Activated naive CD4-positive, alpha-beta T cell treated with anti-CD3 and anti-CD28 coated beads, Interleukin-2, amount 50 U/mL, for 24 hours (primary cell): Measurements from ENCODE around the gene PPP5C.
A peak's percentile ranks its signal among the peaks of the same experiment; 100 is the strongest.
"Not testable (repeated sequence)": the region's sequence is repeated elsewhere in the genome, so short reads cannot be mapped to it uniquely, and the experiment has no call there.

Source experiments
- H3K27ac Mint-ChIP-seq: one replicate; pipeline ENCODE4 v1.8.0; 2021; ENCODE audit warnings: mild to moderate bottlenecking, mixed read lengths
- H3K27me3 Mint-ChIP-seq: one replicate; pipeline ENCODE4 v1.8.0; 2021; ENCODE audit warnings: mixed read lengths
- H3K36me3 Mint-ChIP-seq: one replicate; pipeline ENCODE4 v1.8.0; 2021; ENCODE audit warnings: mixed read lengths
- H3K4me1 Mint-ChIP-seq: one replicate; pipeline ENCODE4 v1.8.0; 2021; ENCODE audit warnings: mixed read lengths
- H3K4me3 Mint-ChIP-seq: one replicate; pipeline ENCODE4 v1.8.0; 2021; ENCODE audit warnings: mild to moderate bottlenecking, mixed read lengths
- H3K9me3 Mint-ChIP-seq: one replicate; pipeline ENCODE4 v1.8.0; 2021; ENCODE audit warnings: mixed read lengths

PPP5C gene

GRCh38 chr19:46320559-46320958 lies 26.3 kb upstream of the PPP5C start:
- no peaks in the 10 kb centered on the region for H3K9me3 Mint-ChIP-seq
- H3K4me1 Mint-ChIP-seq: no peaks in the 10 kb centered on the region
- H3K27ac Mint-ChIP-seq: no peak overlapping the region
- no peaks in the 10 kb centered on the region for H3K36me3 Mint-ChIP-seq
- H3K4me3 Mint-ChIP-seq: no peak overlapping the region
- no peaks in the 10 kb centered on the region for H3K27me3 Mint-ChIP-seq

- Mint-ChIP-seq H3K9me3 (no peaks in the 10 kb centered on the region), H3K4me3 (no peak overlapping the region), H3K27me3 (no peaks in the 10 kb centered on the region), H3K36me3 (no peaks in the 10 kb centered on the region), H3K4me1 (no peaks in the 10 kb centered on the region), H3K27ac (no peak overlapping the region)
These were observed 25.2 kb upstream of the PPP5C start for GRCh38 chr19:46321653-46322052.

- not testable (repeated sequence) for H3K4me1 Mint-ChIP-seq, H3K27me3 Mint-ChIP-seq, H3K36me3 Mint-ChIP-seq, H3K4me3 Mint-ChIP-seq, H3K27ac Mint-ChIP-seq, H3K9me3 Mint-ChIP-seq
These were observed 23.7 kb upstream of the PPP5C start for GRCh38 chr19:46323227-46323626.

DNA sequence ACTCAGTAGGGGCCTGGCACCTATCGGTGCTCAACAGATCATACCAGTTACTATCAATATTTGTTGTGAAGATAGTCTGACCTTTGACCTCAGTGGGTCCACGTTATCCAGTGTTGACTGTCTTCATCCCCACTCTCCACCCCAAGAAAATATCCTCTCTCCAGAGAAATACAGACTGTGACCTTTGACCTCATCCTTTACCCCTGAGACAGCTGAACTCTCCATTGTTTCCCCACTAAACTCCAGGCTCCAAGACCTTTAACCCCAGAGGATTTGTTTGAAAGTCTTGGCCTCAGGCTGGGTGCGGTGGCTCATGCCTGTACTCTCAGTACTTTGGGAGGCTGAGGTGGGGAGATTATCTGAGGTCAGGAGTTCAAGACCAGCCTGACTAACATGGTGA lies 22.6 kb upstream of the PPP5C start:
- Mint-ChIP-seq H3K9me3 (no peaks in the 10 kb centered on the region), H3K4me3 (no peak overlapping the region), H3K27me3 (no peaks in the 10 kb centered on the region), H3K36me3 (peaks cover 3% of the 10 kb centered on the region), H3K4me1 (no peaks in the 10 kb centered on the region), H3K27ac (no peak overlapping the region)

DNA sequence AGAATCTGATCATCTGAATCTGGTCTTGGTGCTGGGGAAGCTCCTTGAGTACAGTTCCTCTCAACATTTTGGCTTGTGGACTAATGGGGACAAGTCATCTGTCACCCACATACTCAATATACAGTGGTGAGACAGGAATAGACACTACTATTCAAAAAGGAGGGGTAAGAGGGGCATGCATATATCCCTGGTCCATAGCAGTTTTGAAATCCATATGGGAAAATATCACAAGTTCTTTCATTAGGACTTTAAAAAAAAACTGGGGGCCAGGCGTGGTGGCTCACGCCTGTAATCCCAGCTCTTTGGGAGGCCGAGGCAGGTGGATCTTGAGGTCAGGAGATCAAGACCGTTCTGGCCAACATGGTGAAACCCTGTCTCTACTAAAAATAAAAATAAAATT lies 20.3 kb upstream of the PPP5C start:
- H3K27me3 Mint-ChIP-seq: peaks cover 2% of the 10 kb centered on the region
- H3K9me3 Mint-ChIP-seq: no peaks in the 10 kb centered on the region
- H3K27ac Mint-ChIP-seq: no peak overlapping the region
- no peak overlapping the region for H3K4me3 Mint-ChIP-seq
- no peaks in the 10 kb centered on the region for H3K4me1 Mint-ChIP-seq
- H3K36me3 Mint-ChIP-seq: peaks cover 5% of the 10 kb centered on the region

- H3K36me3 Mint-ChIP-seq: peaks cover 5% of the 10 kb centered on the region
- no peaks in the 10 kb centered on the region for H3K9me3 Mint-ChIP-seq
- H3K4me3 Mint-ChIP-seq: no peak overlapping the region
- H3K27me3 Mint-ChIP-seq: peaks cover 2% of the 10 kb centered on the region
- H3K27ac Mint-ChIP-seq: no peak overlapping the region
- no peaks in the 10 kb centered on the region for H3K4me1 Mint-ChIP-seq
These were observed 18.8 kb upstream of the PPP5C start for GRCh38 chr19:46328079-46328478.

GRCh38 chr19:46330319-46330918 lies 16.5 kb upstream of the PPP5C start:
- Mint-ChIP-seq H3K4me3 (no peak overlapping the region), H3K4me1 (no peaks in the 10 kb centered on the region), H3K27ac (peak overlapping the region; percentile 27), H3K36me3 (peaks cover 5% of the 10 kb centered on the region), H3K27me3 (peaks cover 2% of the 10 kb centered on the region), H3K9me3 (no peaks in the 10 kb centered on the region)

DNA sequence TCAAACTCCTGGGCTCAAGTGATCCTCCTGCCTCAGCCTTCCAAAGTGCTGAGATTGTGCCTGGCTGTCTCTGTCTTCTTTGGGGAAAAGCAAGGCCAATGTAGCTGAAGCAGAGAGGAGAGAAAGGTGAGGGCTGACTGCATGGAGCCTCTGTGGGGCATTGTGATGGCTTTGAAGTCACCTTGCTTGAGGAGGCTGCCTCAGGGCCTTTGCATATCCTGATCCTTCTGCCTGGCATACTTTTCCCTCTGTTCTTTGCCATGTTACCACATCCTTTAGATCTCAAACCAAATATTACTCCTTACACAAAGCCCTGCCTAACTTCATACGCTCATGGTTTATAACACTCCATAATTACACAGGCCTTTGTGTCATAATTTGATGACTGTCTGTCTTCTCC lies 9.4 kb upstream of the PPP5C start:
- Mint-ChIP-seq H3K9me3 (no peaks in the 10 kb centered on the region), H3K27me3 (no peaks in the 10 kb centered on the region), H3K4me3 (no peak overlapping the region), H3K36me3 (no peaks in the 10 kb centered on the region), H3K4me1 (no peaks in the 10 kb centered on the region), H3K27ac (no peak overlapping the region)

DNA sequence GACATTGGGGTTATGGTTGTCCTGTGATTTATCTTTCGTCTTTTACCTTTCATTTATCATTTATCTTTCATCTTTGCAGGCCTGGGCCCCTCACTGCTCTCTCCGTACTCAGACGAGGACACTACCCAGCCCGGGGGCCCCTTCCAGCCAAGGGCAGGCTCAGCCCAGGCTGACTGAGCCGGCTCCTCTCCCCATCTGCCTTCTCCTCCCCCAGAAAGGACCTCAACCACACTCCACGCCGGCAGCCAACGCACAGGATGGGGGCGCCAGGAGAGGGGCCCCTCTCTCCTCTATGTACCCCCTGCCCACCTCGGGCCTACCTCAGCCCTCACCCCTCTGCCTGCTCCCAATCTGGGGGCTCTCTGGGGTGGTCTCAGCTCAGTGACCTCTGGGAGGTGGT lies 7.4 kb upstream of the PPP5C start:
- Mint-ChIP-seq H3K4me1 (no peaks in the 10 kb centered on the region), H3K4me3 (no peak overlapping the region), H3K27me3 (no peaks in the 10 kb centered on the region), H3K36me3 (no peaks in the 10 kb centered on the region), H3K27ac (no peak overlapping the region), H3K9me3 (no peaks in the 10 kb centered on the region)

- Mint-ChIP-seq H3K4me3 (no peak overlapping the region), H3K27ac (no peak overlapping the region), H3K9me3 (no peaks in the 10 kb centered on the region), H3K36me3 (no peaks in the 10 kb centered on the region), H3K27me3 (no peaks in the 10 kb centered on the region), H3K4me1 (no peaks in the 10 kb centered on the region)
These were observed 6.7 kb upstream of the PPP5C start for GRCh38 chr19:46340051-46340659.

DNA sequence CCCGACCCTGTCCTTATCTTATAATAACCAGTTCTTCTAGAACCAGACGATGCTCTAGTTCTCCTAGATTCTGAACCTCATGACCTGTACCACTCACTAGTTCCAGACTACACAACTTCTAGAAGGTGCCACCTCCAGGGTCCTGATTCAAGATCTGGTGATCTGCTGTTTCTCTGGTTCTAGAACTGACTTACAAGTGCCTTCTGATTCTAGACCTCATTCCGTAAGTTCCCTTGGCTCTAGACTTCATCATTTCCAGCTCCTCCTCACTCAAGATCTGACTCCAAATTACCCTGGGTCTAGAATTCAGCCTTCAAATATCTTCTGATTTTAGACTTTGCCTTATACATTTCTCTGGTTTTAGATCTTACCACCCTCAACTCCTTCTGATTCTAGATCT lies 5.0 kb upstream of the PPP5C start:
- Mint-ChIP-seq H3K9me3 (no peaks in the 10 kb centered on the region), H3K36me3 (no peaks in the 10 kb centered on the region), H3K4me1 (peaks cover 3% of the 10 kb centered on the region), H3K27me3 (no peaks in the 10 kb centered on the region), H3K4me3 (no peak overlapping the region), H3K27ac (no peak overlapping the region)

DNA sequence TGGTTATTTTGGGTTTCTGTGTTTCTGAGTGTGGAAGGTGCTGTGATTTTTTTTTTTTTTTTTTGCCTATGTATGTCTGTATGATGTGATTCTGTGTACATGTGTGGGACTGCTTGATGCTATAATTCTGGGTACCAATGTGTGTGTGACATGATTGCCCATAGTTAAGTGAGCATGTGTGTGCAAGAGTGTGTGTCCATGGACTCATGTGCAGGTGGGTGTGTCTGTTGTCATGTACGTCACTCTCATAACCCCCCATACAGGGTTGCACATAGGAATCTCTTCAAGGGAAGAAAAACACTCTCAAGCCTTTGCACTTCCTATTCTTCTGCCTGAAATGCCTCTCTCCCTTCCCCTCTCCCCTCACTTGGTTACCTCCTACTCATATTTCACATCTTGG lies 2.5 kb upstream of the PPP5C start:
- Mint-ChIP-seq H3K4me3 (no peak overlapping the region), H3K36me3 (no peaks in the 10 kb centered on the region), H3K27me3 (no peaks in the 10 kb centered on the region), H3K4me1 (peaks cover 27% of the 10 kb centered on the region), H3K27ac (no peak overlapping the region), H3K9me3 (no peaks in the 10 kb centered on the region)

GRCh38 chr19:46345157-46345556 lies 1.7 kb upstream of the PPP5C start:
- Mint-ChIP-seq H3K36me3 (peaks cover 2% of the 10 kb centered on the region), H3K9me3 (no peaks in the 10 kb centered on the region), H3K27me3 (no peaks in the 10 kb centered on the region), H3K4me1 (peaks cover 35% of the 10 kb centered on the region), H3K27ac (peak overlapping the region; percentile 41), H3K4me3 (peak overlapping the region; percentile 96)

DNA sequence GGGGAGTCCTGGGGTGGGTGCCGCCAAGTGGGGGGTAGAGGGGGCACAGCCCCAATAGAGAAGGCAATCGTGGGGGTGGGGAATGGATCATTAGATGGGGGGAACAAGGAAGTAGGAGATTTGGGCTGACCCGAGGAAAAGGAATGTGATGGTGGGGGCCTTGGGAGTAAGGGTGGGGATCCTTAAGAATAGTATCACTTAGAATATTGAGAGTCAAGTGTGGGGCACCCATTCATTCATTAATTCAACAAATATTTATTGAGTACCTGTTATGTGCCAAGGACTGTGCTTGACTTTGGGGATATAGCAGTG lies 641 bp downstream of the PPP5C start:
- H3K27me3 Mint-ChIP-seq: no peaks in the 10 kb centered on the region
- peaks cover 56% of the 10 kb centered on the region for H3K4me1 Mint-ChIP-seq
- H3K36me3 Mint-ChIP-seq: peaks cover 4% of the 10 kb centered on the region
- peak overlapping the region; percentile 96 for H3K4me3 Mint-ChIP-seq
- peak overlapping the region; percentile 91 for H3K27ac Mint-ChIP-seq
- H3K9me3 Mint-ChIP-seq: no peaks in the 10 kb centered on the region

DNA sequence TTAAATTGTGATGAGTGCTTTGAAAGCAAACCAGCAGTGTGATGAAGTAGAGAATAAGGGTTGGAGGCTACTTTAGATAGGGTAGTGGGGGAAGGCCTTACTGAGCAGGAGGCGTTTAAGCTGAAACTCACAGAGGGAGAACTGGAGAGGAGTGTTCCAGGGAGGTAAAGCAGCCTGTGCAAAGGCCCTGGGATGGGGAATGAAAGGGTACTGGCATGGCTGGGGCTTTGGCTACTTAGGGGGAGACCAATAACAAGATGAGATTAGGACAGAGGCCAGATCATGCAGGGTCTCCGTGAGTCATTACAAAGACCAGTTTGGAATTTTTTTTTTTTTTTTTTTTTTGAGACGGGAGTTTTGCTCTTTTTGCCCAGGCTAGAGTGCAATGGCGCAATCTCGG lies 1.1 kb downstream of the PPP5C start:
- peak overlapping the region; percentile 96 for H3K4me3 Mint-ChIP-seq
- peaks cover 56% of the 10 kb centered on the region for H3K4me1 Mint-ChIP-seq
- H3K36me3 Mint-ChIP-seq: peaks cover 4% of the 10 kb centered on the region
- H3K27me3 Mint-ChIP-seq: no peaks in the 10 kb centered on the region
- H3K27ac Mint-ChIP-seq: peak overlapping the region; percentile 91
- no peaks in the 10 kb centered on the region for H3K9me3 Mint-ChIP-seq

DNA sequence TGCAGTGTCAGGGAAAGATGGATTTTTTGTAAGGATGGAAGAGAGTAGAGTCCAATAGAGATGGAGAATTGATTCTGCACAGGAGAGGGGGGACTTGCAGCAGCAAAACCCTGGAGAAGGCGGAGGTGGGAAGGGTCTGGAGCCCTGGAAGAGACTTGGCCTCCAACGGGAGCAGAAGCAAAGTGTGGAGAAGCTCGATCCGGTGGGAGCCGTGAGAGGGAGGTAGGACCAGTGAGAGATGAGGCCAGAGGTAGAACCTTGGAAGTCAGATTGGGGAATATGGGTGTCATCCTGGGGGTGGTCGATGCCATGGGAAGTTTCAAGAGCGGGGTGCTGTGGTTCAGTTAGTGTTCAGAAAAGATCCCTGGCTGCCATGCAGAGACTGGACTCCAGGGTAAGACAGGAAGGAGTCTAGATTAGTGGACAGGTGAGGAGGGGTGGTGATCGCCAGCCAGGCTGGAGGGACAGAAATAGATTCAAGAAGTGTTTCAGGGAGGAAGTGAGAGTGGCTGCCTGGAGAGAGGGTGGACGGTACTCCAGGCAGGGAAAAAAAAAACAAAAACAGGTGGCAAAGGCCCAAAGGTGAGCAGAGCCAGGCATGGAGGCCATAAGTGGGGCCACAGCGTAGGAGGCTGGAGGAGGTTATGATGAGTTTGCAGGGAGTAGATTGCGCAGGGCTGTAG lies 2.6 kb downstream of the PPP5C start:
- H3K27ac Mint-ChIP-seq: peak overlapping the region; percentile 98
- peaks cover 60% of the 10 kb centered on the region for H3K4me1 Mint-ChIP-seq
- no peaks in the 10 kb centered on the region for H3K27me3 Mint-ChIP-seq
- peaks cover 4% of the 10 kb centered on the region for H3K36me3 Mint-ChIP-seq
- H3K9me3 Mint-ChIP-seq: no peaks in the 10 kb centered on the region
- H3K4me3 Mint-ChIP-seq: peak overlapping the region; percentile 96
